ENCODE measurements around the gene DCTPP1. TPM values are rescaled to one million over a fixed set of nuclear protein-coding genes. Genes with fewer than 3 reads are reported as not detected.
A peak's percentile ranks its signal among the peaks of the same experiment; 100 is the strongest.

Gene DCTPP1
- total and polyA plus RNA-seq, 9 of the 15 experiments (the other 6 are each of a cell fraction or from before 2014, with no cell fraction given): 45.0 to 132 (median 80.6) TPM

- no peak for TF ChIP-seq ARID2 (IDR thresholded peaks at IDR 0.05)
- TF ChIP-seq CUX1 (CRISPR knock-in tag; IDR thresholded peaks at IDR 0.05): no peak
- TF ChIP-seq MIER1 (IDR thresholded peaks at IDR 0.05; ENCODE audit: low read depth): no peak
- no peak for TF ChIP-seq TFE3 (CRISPR knock-in tag; IDR thresholded peaks at IDR 0.05)
- TF ChIP-seq E2F4 (CRISPR knock-in tag; IDR thresholded peaks at IDR 0.05; ENCODE audit: low read depth): peak; percentile 74; the same call in 1 of the 2 replicates
- TF ChIP-seq XRCC4 (IDR thresholded peaks at IDR 0.05; ENCODE audit: extremely low read depth, insufficient read depth, insufficient read length): no peak
- peak; percentile 42; the same call in 1 of the 2 replicates for TF ChIP-seq GABPA (tag; conservative IDR thresholded peaks at IDR 0.05; ENCODE audit: low read depth)
- TF ChIP-seq MCM2 (IDR thresholded peaks at IDR 0.05; ENCODE audit: low read depth): no peak
- TF ChIP-seq SNIP1 (IDR thresholded peaks at IDR 0.05; ENCODE audit: low read depth): no peak
- peak; percentile 98 for TF ChIP-seq ZBTB7A (IDR thresholded peaks at IDR 0.05; ENCODE audit: borderline replicate concordance, control insufficient read depth, low read depth, low read length)
- TF ChIP-seq ZNF655 (CRISPR knock-in tag; IDR thresholded peaks at IDR 0.05): no peak
- TF ChIP-seq ID3 (CRISPR knock-in tag; IDR thresholded peaks at IDR 0.05): no peak
- TF ChIP-seq ID3 (tag; IDR thresholded peaks at IDR 0.05): peak; percentile 50; the same call in 1 of the 2 replicates
- TF ChIP-seq E2F1 (CRISPR knock-in tag; IDR thresholded peaks at IDR 0.05): peak; percentile 36; the same call in 1 of the 2 replicates
- TF ChIP-seq ZNF764 (CRISPR knock-in tag; IDR thresholded peaks at IDR 0.05; ENCODE audit: low read depth): no peak
Observed at GRCh38 chr16:30378236-30379157, 51.3 kb downstream of the DCTPP1 start (continued).

Data from K562 (cell line).